ENCODE measurements around the gene WDR11. TPM values are rescaled to one million over a fixed set of nuclear protein-coding genes. Genes with fewer than 3 reads are reported as not detected.
"Not testable (repeated sequence)": the region's sequence is repeated elsewhere in the genome, so short reads cannot be mapped to it uniquely, and the experiment has no call there.

Gene WDR11
- total RNA-seq, 1 donor from 2014 or later = 74.1 TPM

DNA sequence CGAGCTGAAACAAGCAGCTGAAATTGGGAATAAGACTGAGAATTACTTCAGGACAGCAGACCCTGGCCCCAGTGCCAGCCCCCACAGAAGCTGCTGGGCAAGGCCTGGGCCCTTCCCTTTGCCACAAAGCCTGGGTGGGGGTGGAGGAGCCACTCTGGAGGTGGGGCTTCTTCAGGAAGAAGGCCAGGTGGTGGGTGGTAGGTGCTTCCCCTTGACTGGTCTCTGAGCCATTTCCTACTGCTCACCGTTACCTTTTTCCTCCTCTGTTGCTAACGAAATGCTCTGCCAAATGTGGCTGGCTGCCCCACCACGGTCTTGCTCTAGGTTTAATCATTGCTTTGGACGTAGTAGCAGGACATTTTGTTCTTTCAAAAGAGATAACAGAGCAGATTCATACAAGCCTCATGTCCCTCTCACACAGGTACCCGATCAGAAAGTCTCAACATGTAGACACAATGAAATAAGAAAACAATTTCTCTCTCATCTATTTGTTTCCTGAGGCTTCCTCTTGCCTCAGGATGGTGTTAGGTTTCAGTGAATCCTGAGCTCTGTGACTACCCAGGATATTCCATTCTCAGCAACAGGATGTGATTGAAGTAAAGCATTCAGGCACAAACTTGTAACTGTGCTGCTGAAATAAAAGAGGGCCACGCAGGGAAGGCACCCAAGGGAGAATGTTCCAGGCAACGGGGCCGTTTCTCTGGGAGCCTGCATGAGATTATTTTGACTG lies 66.5 kb downstream of the WDR11 start:
- TF ChIP-seq, protein P1, sequence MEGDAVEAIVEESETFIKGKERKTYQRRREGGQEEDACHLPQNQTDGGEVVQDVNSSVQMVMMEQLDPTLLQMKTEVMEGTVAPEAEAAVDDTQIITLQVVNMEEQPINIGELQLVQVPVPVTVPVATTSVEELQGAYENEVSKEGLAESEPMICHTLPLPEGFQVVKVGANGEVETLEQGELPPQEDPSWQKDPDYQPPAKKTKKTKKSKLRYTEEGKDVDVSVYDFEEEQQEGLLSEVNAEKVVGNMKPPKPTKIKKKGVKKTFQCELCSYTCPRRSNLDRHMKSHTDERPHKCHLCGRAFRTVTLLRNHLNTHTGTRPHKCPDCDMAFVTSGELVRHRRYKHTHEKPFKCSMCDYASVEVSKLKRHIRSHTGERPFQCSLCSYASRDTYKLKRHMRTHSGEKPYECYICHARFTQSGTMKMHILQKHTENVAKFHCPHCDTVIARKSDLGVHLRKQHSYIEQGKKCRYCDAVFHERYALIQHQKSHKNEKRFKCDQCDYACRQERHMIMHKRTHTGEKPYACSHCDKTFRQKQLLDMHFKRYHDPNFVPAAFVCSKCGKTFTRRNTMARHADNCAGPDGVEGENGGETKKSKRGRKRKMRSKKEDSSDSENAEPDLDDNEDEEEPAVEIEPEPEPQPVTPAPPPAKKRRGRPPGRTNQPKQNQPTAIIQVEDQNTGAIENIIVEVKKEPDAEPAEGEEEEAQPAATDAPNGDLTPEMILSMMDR (IDR thresholded peaks at IDR 0.05; ENCODE audit: partially characterized antibody, unreplicated experiment) = no peak
- DNase-seq = no peak
- H3K27me3 Mint-ChIP-seq (ENCODE audit: unreplicated experiment) = no peaks in the 10 kb centered on the region
- H3K27ac Mint-ChIP-seq (ENCODE audit: unreplicated experiment) = no peak overlapping the region
- no peak overlapping the region for H3K4me3 Mint-ChIP-seq (ENCODE audit: unreplicated experiment)
- peaks cover 4% of the 10 kb centered on the region for H3K36me3 Mint-ChIP-seq (ENCODE audit: unreplicated experiment)
- H3K9me3 Mint-ChIP-seq (ENCODE audit: unreplicated experiment) = no peaks in the 10 kb centered on the region
- H3K4me1 Mint-ChIP-seq (ENCODE audit: low read depth, unreplicated experiment) = no peaks in the 10 kb centered on the region

DNA sequence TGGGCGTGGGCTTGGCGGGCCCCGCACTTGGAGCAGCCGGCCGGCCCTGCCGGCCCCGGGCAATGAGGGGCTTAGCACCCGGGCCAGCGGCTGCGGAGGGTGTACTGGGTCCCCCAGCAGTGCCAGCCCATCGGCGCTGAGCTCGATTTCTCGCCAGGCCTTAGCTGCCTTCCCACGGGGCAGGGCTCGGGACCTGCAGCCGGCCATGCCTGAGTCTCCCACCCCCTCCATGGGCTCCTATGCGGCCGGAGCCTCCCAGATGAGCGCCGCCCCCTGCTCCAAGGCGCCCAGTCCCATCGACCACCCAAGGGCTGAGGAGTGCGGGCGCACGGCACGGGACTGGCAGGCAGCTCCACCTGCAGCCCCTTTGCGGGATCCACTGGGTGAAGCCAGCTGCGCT lies 72.7 kb downstream of the WDR11 start:
- H3K4me1 Mint-ChIP-seq (ENCODE audit: low read depth, unreplicated experiment); H3K27ac Mint-ChIP-seq (ENCODE audit: unreplicated experiment); H3K36me3 Mint-ChIP-seq (ENCODE audit: unreplicated experiment); DNase-seq; H3K4me3 Mint-ChIP-seq (ENCODE audit: unreplicated experiment); H3K9me3 Mint-ChIP-seq (ENCODE audit: unreplicated experiment); H3K27me3 Mint-ChIP-seq (ENCODE audit: unreplicated experiment): not testable (repeated sequence)

DNA sequence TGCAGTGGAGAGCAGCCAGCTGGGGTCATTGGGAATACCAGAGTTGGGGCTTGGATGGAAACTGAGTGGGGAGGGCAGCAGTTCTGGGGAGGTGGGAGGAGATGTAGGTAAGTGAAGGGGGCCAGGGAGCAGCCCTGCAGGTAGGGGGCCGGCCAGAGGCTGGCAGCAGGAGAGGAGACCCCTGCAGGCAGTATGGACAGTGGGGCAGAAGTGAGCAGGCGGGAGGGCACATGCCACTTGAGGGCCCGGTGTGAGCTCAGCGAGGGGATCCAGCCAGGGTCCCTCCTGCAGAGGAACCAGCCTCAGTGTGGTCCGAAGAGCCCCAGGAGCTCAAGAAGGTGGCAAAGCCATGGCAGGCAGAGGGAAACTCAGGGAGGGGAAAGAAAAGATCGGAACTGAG lies 75.4 kb downstream of the WDR11 start:
- no peak for DNase-seq
- no peak overlapping the region for H3K4me3 Mint-ChIP-seq (ENCODE audit: unreplicated experiment)
- peaks cover 2% of the 10 kb centered on the region for H3K9me3 Mint-ChIP-seq (ENCODE audit: unreplicated experiment)
- H3K4me1 Mint-ChIP-seq (ENCODE audit: low read depth, unreplicated experiment) = no peaks in the 10 kb centered on the region
- no peaks in the 10 kb centered on the region for H3K36me3 Mint-ChIP-seq (ENCODE audit: unreplicated experiment)
- H3K27ac Mint-ChIP-seq (ENCODE audit: unreplicated experiment) = no peak overlapping the region
- TF ChIP-seq, protein P1 (IDR thresholded peaks at IDR 0.05; ENCODE audit: partially characterized antibody, unreplicated experiment) = no peak
- peaks cover 11% of the 10 kb centered on the region for H3K27me3 Mint-ChIP-seq (ENCODE audit: unreplicated experiment)

DNA sequence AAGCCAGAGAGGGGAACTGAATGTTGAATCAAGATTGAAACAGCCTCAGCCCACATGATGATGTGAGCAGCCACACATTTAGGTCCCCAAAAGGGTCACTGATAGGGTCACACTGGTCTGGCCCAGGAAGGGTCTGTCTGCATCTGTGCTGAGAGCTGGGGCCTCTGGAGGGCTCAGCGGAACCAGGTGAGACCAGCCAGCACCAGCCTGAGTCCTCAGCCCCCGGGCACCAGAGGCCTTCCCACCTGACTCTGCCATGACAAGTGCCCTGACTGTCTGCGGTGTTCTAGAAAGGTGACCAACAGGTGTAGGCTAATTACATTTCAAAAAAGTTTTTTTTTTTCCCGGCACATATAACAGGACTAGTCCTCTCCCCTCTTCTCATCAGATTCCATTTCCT lies 76.2 kb downstream of the WDR11 start:
- Mint-ChIP-seq H3K36me3 (ENCODE audit: unreplicated experiment) (no peaks in the 10 kb centered on the region), H3K4me1 (ENCODE audit: low read depth, unreplicated experiment) (no peaks in the 10 kb centered on the region), H3K9me3 (ENCODE audit: unreplicated experiment) (peaks cover 2% of the 10 kb centered on the region), H3K4me3 (ENCODE audit: unreplicated experiment) (no peak overlapping the region), H3K27ac (ENCODE audit: unreplicated experiment) (no peak overlapping the region), H3K27me3 (ENCODE audit: unreplicated experiment) (peaks cover 11% of the 10 kb centered on the region)
- DNase-seq = no peak
- TF ChIP-seq, protein P1 (IDR thresholded peaks at IDR 0.05; ENCODE audit: partially characterized antibody, unreplicated experiment) = no peak

DNA sequence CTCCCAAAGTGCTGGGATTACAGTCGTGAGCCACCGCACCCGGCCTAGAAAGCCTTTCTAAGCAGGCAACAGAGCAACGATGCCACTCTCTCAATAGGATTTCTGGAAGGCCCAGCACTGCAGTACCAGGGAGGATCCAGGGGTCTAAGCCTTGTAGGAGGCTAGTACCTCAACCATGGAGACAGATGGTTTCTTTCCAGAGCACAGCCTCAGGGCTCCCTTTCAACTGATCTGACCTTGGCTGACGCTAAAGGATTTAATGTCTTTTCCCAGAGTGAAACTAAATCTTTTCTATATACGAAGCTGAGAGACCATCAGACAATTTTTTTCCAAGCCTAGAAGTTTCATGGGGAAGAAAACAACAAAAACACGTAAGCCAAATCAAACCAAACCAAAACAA lies 78.0 kb downstream of the WDR11 start:
- Mint-ChIP-seq H3K4me1 (ENCODE audit: low read depth, unreplicated experiment) (no peaks in the 10 kb centered on the region), H3K27me3 (ENCODE audit: unreplicated experiment) (peaks cover 11% of the 10 kb centered on the region), H3K36me3 (ENCODE audit: unreplicated experiment) (no peaks in the 10 kb centered on the region), H3K4me3 (ENCODE audit: unreplicated experiment) (no peak overlapping the region), H3K9me3 (ENCODE audit: unreplicated experiment) (peaks cover 2% of the 10 kb centered on the region), H3K27ac (ENCODE audit: unreplicated experiment) (no peak overlapping the region)
- no peak for DNase-seq
- TF ChIP-seq, protein P1 (IDR thresholded peaks at IDR 0.05; ENCODE audit: partially characterized antibody, unreplicated experiment) = no peak
